ENCODE measurements around the gene CCR5. TPM values are rescaled to one million over a fixed set of nuclear protein-coding genes. Genes with fewer than 3 reads are reported as not detected.

The CCR5 gene
- total and polyA plus RNA-seq, 2 of the 13 experiments (the other 11 are each of a cell fraction or from before 2014, with no cell fraction given), result not detected

DNA sequence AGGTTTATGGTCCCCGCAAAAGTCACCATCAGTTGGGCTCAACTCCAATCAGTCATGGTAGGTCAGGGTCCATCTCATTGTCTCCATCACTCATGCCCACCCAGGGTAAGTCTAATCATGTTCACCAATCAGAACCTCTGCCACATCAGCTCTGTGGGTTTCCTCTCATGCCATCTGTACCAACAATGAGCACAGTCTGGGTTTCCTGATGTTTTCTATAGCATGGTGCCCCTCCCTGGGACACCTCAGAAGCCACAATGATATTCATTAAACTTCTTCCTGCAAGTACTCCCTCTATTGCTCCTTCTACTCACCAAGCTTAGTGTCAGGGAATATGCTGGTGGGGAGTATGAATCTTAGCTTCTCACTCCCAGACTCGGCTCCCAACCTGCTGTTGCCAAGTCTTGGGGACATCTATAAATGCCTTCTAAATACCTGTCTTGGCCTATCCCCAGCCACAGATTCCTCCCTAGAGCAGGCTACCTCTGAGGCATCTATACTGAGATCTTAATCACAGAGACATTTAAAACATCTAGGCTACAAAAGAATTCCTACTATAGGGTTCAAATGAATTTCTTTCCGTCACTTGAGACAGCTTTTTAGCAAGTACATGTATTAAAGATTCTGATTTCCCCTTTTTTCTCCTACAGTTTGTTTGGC lies 21.8 kb upstream of the CCR5 start (continued):
- TF ChIP-seq, protein P1, sequence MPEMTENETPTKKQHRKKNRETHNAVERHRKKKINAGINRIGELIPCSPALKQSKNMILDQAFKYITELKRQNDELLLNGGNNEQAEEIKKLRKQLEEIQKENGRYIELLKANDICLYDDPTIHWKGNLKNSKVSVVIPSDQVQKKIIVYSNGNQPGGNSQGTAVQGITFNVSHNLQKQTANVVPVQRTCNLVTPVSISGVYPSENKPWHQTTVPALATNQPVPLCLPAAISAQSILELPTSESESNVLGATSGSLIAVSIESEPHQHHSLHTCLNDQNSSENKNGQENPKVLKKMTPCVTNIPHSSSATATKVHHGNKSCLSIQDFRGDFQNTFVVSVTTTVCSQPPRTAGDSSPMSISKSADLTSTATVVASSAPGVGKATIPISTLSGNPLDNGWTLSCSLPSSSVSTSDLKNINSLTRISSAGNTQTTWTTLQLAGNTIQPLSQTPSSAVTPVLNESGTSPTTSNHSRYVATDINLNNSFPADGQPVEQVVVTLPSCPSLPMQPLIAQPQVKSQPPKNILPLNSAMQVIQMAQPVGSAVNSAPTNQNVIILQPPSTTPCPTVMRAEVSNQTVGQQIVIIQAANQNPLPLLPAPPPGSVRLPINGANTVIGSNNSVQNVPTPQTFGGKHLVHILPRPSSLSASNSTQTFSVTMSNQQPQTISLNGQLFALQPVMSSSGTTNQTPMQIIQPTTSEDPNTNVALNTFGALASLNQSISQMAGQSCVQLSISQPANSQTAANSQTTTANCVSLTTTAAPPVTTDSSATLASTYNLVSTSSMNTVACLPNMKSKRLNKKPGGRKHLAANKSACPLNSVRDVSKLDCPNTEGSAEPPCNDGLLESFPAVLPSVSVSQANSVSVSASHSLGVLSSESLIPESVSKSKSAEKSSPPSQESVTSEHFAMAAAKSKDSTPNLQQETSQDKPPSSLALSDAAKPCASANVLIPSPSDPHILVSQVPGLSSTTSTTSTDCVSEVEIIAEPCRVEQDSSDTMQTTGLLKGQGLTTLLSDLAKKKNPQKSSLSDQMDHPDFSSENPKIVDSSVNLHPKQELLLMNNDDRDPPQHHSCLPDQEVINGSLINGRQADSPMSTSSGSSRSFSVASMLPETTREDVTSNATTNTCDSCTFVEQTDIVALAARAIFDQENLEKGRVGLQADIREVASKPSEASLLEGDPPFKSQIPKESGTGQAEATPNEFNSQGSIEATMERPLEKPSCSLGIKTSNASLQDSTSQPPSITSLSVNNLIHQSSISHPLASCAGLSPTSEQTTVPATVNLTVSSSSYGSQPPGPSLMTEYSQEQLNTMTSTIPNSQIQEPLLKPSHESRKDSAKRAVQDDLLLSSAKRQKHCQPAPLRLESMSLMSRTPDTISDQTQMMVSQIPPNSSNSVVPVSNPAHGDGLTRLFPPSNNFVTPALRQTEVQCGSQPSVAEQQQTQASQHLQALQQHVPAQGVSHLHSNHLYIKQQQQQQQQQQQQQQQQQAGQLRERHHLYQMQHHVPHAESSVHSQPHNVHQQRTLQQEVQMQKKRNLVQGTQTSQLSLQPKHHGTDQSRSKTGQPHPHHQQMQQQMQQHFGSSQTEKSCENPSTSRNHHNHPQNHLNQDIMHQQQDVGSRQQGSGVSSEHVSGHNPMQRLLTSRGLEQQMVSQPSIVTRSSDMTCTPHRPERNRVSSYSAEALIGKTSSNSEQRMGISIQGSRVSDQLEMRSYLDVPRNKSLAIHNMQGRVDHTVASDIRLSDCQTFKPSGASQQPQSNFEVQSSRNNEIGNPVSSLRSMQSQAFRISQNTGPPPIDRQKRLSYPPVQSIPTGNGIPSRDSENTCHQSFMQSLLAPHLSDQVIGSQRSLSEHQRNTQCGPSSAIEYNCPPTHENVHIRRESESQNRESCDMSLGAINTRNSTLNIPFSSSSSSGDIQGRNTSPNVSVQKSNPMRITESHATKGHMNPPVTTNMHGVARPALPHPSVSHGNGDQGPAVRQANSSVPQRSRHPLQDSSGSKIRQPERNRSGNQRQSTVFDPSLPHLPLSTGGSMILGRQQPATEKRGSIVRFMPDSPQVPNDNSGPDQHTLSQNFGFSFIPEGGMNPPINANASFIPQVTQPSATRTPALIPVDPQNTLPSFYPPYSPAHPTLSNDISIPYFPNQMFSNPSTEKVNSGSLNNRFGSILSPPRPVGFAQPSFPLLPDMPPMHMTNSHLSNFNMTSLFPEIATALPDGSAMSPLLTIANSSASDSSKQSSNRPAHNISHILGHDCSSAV (CRISPR knock-in tag; IDR thresholded peaks at IDR 0.05; ENCODE audit: borderline replicate concordance), result no peak
- TF ChIP-seq POLR2AphosphoS2 (IDR thresholded peaks at IDR 0.05; ENCODE audit: low read depth, low read length) (no peak), ZNF382 (CRISPR knock-in tag; IDR thresholded peaks at IDR 0.05; ENCODE audit: borderline replicate concordance) (no peak), THAP11 (CRISPR knock-in tag; IDR thresholded peaks at IDR 0.05) (no peak), GZF1 (CRISPR knock-in tag; IDR thresholded peaks at IDR 0.05) (no peak), ZNF253 (CRISPR knock-in tag; IDR thresholded peaks at IDR 0.05; ENCODE audit: borderline replicate concordance) (no peak), ZFP36L1 (CRISPR knock-in tag; IDR thresholded peaks at IDR 0.05) (no peak)
- TF ChIP-seq, protein P2, sequence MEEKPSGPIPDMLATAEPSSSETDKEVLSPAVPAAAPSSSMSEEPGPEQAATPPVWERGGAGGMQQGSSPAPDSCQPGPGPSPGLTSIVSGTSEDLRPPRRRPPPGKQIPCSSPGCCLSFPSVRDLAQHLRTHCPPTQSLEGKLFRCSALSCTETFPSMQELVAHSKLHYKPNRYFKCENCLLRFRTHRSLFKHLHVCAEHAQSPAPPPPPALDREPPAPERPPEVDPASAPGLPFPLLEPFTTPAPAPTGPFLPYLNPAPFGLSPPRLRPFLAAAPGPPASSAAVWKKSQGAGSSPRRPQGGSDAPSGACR (CRISPR knock-in tag; IDR thresholded peaks at IDR 0.05), result no peak
- TF ChIP-seq, protein P3, sequence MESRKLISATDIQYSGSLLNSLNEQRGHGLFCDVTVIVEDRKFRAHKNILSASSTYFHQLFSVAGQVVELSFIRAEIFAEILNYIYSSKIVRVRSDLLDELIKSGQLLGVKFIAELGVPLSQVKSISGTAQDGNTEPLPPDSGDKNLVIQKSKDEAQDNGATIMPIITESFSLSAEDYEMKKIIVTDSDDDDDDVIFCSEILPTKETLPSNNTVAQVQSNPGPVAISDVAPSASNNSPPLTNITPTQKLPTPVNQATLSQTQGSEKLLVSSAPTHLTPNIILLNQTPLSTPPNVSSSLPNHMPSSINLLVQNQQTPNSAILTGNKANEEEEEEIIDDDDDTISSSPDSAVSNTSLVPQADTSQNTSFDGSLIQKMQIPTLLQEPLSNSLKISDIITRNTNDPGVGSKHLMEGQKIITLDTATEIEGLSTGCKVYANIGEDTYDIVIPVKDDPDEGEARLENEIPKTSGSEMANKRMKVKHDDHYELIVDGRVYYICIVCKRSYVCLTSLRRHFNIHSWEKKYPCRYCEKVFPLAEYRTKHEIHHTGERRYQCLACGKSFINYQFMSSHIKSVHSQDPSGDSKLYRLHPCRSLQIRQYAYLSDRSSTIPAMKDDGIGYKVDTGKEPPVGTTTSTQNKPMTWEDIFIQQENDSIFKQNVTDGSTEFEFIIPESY (CRISPR knock-in tag; IDR thresholded peaks at IDR 0.05), result no peak
